IPS-20b (cell line): ENCODE data around the gene GFI1B.
"Not testable (repeated sequence)": the region's sequence is repeated elsewhere in the genome, so short reads cannot be mapped to it uniquely, and the experiment has no call there.

Source experiments
- H3K27ac ChIP-seq: one replicate; pipeline ENCODE4 v1.5.1; 2013; ENCODE audit warnings: low read length
- H3K27me3 ChIP-seq: 2 replicates; pipeline ENCODE4 v1.6.1; 2013; ENCODE audit warnings: mild to moderate bottlenecking, low read length, inconsistent platforms; ENCODE audit not compliant: insufficient read depth
- H3K36me3 ChIP-seq: 2 replicates; pipeline ENCODE4 v1.6.1; 2013; ENCODE audit warnings: low read depth, mild to moderate bottlenecking, inconsistent platforms, low read length, moderate library complexity; ENCODE audit not compliant: insufficient read depth
- H3K4me1 ChIP-seq: 2 replicates; pipeline ENCODE4 v1.6.1; 2013; ENCODE audit warnings: mild to moderate bottlenecking, control low read depth, inconsistent platforms, low read length, moderate library complexity; ENCODE audit not compliant: insufficient read depth
- H3K4me3 ChIP-seq: 2 replicates; pipeline ENCODE4 v1.5.1; 2013; ENCODE audit warnings: mild to moderate bottlenecking, low read length, inconsistent platforms
- H3K9ac ChIP-seq: 2 replicates; pipeline ENCODE4 v1.6.1; 2013; ENCODE audit warnings: low read depth, mild to moderate bottlenecking, inconsistent platforms, low read length, moderate library complexity
- H3K9me3 ChIP-seq: 2 replicates; pipeline ENCODE4 v1.6.1; 2013; ENCODE audit warnings: mild to moderate bottlenecking, low read depth, low read length, inconsistent platforms; ENCODE audit not compliant: insufficient read depth

The GFI1B gene

DNA sequence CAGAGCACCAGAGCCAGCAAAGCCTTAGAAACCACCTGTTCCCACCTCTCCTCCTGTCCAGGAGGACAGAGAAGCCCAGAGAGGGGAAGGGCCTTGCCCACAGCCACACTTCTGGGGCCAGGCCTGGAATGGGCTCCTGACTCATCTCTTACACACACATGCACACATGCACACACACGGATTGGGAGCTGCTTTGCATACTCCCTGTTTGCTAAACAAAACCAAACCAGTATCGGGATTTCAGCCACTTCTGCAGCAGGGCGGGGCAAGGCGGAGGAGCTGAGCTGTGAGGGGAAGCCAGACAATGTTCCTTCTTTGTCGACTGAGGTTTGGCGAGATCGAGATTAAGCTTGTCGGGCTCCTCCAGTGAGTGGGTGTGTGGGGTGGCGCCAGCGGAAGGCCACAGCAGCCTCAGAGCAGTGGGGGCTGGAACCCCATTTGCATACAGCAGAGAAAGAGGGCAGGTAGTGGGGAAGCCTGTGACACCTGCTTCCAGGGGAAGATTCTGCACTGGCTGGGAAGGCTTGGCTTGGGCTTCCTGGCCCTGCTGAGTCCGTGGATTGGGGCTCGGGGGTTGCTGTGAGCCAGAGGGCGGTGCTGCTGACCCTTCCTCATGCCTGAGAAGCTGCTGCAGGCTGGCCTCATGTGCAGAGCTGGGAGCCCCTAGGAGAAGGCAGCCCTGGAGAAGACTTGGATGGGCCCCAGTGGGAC lies 16.1 kb downstream of the GFI1B start:
- Histone ChIP-seq H3K36me3 (no peaks in the 10 kb centered on the region), H3K4me1 (peaks cover 13% of the 10 kb centered on the region), H3K4me3 (no peak overlapping the region), H3K9me3 (no peaks in the 10 kb centered on the region), H3K9ac (no peak overlapping the region), H3K27me3 (no peaks in the 10 kb centered on the region; the same call in 1 of the 2 replicates), H3K27ac (no peak overlapping the region)

GRCh38 chr9:132995121-132995420 lies 16.6 kb downstream of the GFI1B start:
- Histone ChIP-seq H3K4me1 (peaks cover 13% of the 10 kb centered on the region), H3K9ac (no peak overlapping the region), H3K4me3 (no peak overlapping the region), H3K36me3 (no peaks in the 10 kb centered on the region), H3K27ac (no peak overlapping the region), H3K9me3 (no peaks in the 10 kb centered on the region), H3K27me3 (peaks cover 4% of the 10 kb centered on the region; the same call in 1 of the 2 replicates)

GRCh38 chr9:132995879-132996278 lies 17.4 kb downstream of the GFI1B start:
- H3K9me3 ChIP-seq: no peaks in the 10 kb centered on the region
- H3K4me3 ChIP-seq: no peak overlapping the region
- no peak overlapping the region for H3K27ac ChIP-seq
- no peak overlapping the region for H3K9ac ChIP-seq
- no peaks in the 10 kb centered on the region for H3K36me3 ChIP-seq
- H3K27me3 ChIP-seq: peaks cover 6% of the 10 kb centered on the region; the same call in 1 of the 2 replicates
- H3K4me1 ChIP-seq: peaks cover 13% of the 10 kb centered on the region

GRCh38 chr9:132996526-132996925 lies 18.0 kb downstream of the GFI1B start:
- Histone ChIP-seq H3K27ac (no peak overlapping the region), H3K9me3 (no peaks in the 10 kb centered on the region), H3K4me1 (peaks cover 13% of the 10 kb centered on the region), H3K27me3 (peaks cover 6% of the 10 kb centered on the region; the same call in 1 of the 2 replicates), H3K9ac (no peak overlapping the region), H3K36me3 (no peaks in the 10 kb centered on the region), H3K4me3 (no peak overlapping the region)

- Histone ChIP-seq H3K27ac (no peak overlapping the region), H3K9ac (no peak overlapping the region), H3K4me1 (peaks cover 17% of the 10 kb centered on the region), H3K9me3 (no peaks in the 10 kb centered on the region), H3K36me3 (no peaks in the 10 kb centered on the region), H3K27me3 (peaks cover 16% of the 10 kb centered on the region), H3K4me3 (no peak overlapping the region)
These were observed 19.1 kb downstream of the GFI1B start for GRCh38 chr9:132997591-132997990.

- H3K9ac ChIP-seq: not testable (repeated sequence)
These were observed 19.7 kb downstream of the GFI1B start for GRCh38 chr9:132998221-132998620.

DNA sequence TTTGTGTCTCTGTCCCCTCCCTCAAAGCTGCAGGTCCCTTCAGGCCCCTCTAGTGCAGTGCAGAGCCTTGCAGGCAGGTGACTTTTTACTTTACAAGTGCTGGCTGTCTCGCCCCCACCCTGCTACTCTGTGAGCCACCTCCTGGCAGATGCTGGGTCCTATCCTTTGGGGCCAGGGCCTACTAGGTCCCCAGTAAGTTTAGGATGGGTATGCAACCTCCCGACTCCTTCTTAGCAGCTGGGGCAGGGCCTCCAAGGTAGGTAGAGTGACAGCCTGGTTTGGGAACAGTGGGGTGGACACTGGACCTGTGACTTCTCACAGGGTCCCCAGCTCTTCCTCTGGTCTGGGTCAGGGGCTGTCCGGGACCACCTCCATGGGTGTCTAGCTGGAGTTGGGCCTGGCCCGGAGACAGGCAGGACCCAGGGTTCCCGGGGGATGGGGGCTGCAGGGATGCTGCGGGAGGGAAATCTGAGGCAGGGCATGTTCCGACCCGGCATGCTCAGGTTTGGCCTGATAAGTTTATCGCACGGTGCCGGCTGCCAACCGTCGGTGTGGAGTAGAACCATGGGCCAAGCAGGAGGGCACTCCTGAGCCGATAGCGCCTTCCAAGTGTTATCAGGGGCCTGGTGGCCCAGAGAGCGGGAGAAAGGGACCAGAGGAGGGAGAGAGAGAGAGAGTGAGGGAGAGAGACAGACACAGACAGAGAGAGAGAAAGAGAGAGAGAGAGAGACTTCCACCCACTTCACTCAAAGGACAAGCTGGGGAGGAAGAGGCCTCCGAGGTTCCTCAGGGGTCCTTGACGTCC lies 20.5 kb downstream of the GFI1B start:
- no peaks in the 10 kb centered on the region for H3K36me3 ChIP-seq
- H3K9ac ChIP-seq: no peak overlapping the region
- H3K9me3 ChIP-seq: no peaks in the 10 kb centered on the region
- no peak overlapping the region for H3K4me3 ChIP-seq
- H3K4me1 ChIP-seq: peaks cover 26% of the 10 kb centered on the region
- peaks cover 26% of the 10 kb centered on the region for H3K27me3 ChIP-seq
- no peak overlapping the region for H3K27ac ChIP-seq

More at GRCh38 chr9:132998221-132998620, 19.7 kb downstream of the GFI1B start:
- H3K36me3 ChIP-seq, H3K9me3 ChIP-seq, H3K27ac ChIP-seq, H3K4me3 ChIP-seq: not testable (repeated sequence)
- peaks cover 23% of the 10 kb centered on the region for H3K4me1 ChIP-seq
- H3K27me3 ChIP-seq: peaks cover 22% of the 10 kb centered on the region

- no peak overlapping the region for H3K4me3 ChIP-seq
- no peak overlapping the region for H3K27ac ChIP-seq
- peaks cover 25% of the 10 kb centered on the region; the same call in 1 of the 2 replicates for H3K4me1 ChIP-seq
- H3K9ac ChIP-seq: no peak overlapping the region
- peaks cover 32% of the 10 kb centered on the region for H3K27me3 ChIP-seq
- no peaks in the 10 kb centered on the region for H3K9me3 ChIP-seq
- no peaks in the 10 kb centered on the region for H3K36me3 ChIP-seq
These were observed 23.9 kb downstream of the GFI1B start for GRCh38 chr9:133002147-133003070.

DNA sequence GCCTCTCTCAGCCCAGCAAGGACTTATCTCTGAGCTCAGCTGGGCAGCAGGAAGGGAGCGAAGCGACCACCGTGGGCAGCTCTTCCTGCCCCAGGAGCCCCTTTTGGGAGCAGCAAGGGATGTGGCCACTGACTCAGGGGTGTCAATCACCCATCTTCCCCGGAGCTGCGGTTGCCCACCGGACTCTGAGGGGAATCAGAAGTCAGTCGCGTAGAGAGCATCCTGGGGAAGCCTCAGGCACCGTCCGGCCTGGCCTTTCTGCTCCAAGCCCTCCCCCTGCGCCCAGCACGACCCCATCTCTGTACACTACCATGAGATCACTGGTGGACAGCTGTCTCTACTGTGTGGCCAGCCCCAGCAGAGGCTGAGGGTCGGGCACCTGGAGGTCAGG lies 24.6 kb downstream of the GFI1B start:
- Histone ChIP-seq H3K9me3 (no peaks in the 10 kb centered on the region), H3K27ac (no peak overlapping the region), H3K9ac (no peak overlapping the region), H3K4me1 (peaks cover 25% of the 10 kb centered on the region; the same call in 1 of the 2 replicates), H3K4me3 (peak overlapping the region; percentile 41; the same call in 1 of the 2 replicates), H3K36me3 (no peaks in the 10 kb centered on the region), H3K27me3 (peaks cover 32% of the 10 kb centered on the region)

GRCh38 chr9:133003671-133004090 lies 25.2 kb downstream of the GFI1B start:
- Histone ChIP-seq H3K27me3 (peaks cover 32% of the 10 kb centered on the region), H3K36me3 (no peaks in the 10 kb centered on the region), H3K27ac (no peak overlapping the region), H3K9ac (peak overlapping the region; percentile 21; the same call in 1 of the 2 replicates), H3K4me3 (peak overlapping the region; percentile 41; the same call in 1 of the 2 replicates), H3K4me1 (peaks cover 25% of the 10 kb centered on the region; the same call in 1 of the 2 replicates), H3K9me3 (no peaks in the 10 kb centered on the region)
